ENCODE data around the gene CHAF1A. TPM values are rescaled to one million over a fixed set of nuclear protein-coding genes. Genes with fewer than 3 reads are reported as not detected.

CHAF1A gene
- total and polyA plus RNA-seq, 2 of the 4 experiments (the other 2 are of a cell fraction) = 12.4 to 22.9 TPM

DNA sequence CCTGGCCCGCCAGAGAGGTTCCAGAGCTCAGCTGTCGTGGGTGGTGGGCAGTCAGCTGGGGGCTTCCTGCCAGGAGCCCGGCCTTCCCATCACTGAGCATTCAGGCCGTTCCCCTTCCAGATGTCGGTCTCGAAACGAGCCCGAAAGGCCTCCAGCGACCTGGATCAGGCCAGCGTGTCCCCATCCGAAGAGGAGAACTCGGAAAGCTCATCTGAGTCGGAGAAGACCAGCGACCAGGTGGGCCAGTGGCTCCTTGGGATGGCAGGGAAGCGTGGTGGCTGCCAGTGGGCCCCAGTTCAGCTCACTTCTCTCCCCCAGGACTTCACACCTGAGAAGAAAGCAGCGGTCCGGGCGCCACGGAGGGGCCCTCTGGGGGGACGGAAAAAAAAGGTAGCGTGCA, 89.0 kb downstream of the CHAF1A start:
- Histone ChIP-seq H3K23ac (ENCODE audit: low read depth, low read length) (no peak overlapping the region), H3K27ac (ENCODE audit: insufficient read depth, low read length) (no peak overlapping the region), H3K4me3 (ENCODE audit: insufficient read depth, low read depth, low read length) (no peak overlapping the region), H2AFZ (replicated peaks; ENCODE audit: low read length, poor library complexity) (no peak overlapping the region), H2BK120ac (ENCODE audit: low read depth, low read length) (no peak overlapping the region), H3K79me1 (ENCODE audit: low read depth in 1 of 2, low read length in 2 of 2) (peaks cover 7 to 27% of the 10 kb centered on the region in 2 experiments), H3K18ac (ENCODE audit: low read depth, low read length) (no peak overlapping the region), H3K27me3 (ENCODE audit: control insufficient read depth, insufficient read depth, low read length) (no peaks in the 10 kb centered on the region), H3K9me3 (ENCODE audit: control insufficient read depth, insufficient read depth, low read length) (no peaks in the 10 kb centered on the region), H2BK15ac (ENCODE audit: low read depth, low read length) (no peak overlapping the region), H3K4me1 (ENCODE audit: control insufficient read depth, insufficient read depth, low read length) (no peaks in the 10 kb centered on the region), H2BK20ac (ENCODE audit: low read depth, low read length) (no peak overlapping the region), H4K91ac (ENCODE audit: insufficient read depth, low read depth, low read length) (no peak overlapping the region), H3K4me2 (ENCODE audit: low read depth, low read length) (no peak overlapping the region), H4K8ac (ENCODE audit: low read depth in 2 of 2, low read length in 2 of 2) (no peak overlapping the region), H2AK9ac (replicated peaks; ENCODE audit: low read depth, low read length, poor library complexity) (no peak overlapping the region), H3K9me1 (ENCODE audit: insufficient read depth, low read length) (peaks cover 13% of the 10 kb centered on the region), H4K20me1 (ENCODE audit: insufficient read depth, low read length) (peaks cover 14% of the 10 kb centered on the region; the same call in 1 of the 2 replicates), H2AK5ac (ENCODE audit: low read depth, low read length) (no peak overlapping the region), H3K9ac (ENCODE audit: low read depth, low read length) (no peak overlapping the region), H4K5ac (ENCODE audit: low read depth, low read length) (no peak overlapping the region), H3K4ac (ENCODE audit: low read depth, low read length) (no peak overlapping the region), H3K56ac (ENCODE audit: extremely low read depth, insufficient read depth, low read length) (no peak overlapping the region), H3K14ac (replicated peaks; ENCODE audit: low read depth, low read length) (no peak overlapping the region), H2BK5ac (ENCODE audit: low read depth, low read length, poor library complexity, severe bottlenecking) (no peak overlapping the region), H3K36me3 (ENCODE audit: control insufficient read depth, insufficient read depth, low read length) (peaks cover 72% of the 10 kb centered on the region)
- ATAC-seq (ENCODE audit: low read depth) (no peak), DNase-seq (no peak)
- WGBS, 2 experiments (ENCODE audit: extremely low coverage in 2 of 2, insufficient read length in 1 of 2) = 98% methylated on average over 14 of the region's 21 CpGs; no CpG with 5 or more reads in 1 of the 2 experiments
- CTCF ChIA-PET = no interaction called here
- intact Hi-C loops (cut with micrococcal nuclease) (no loop called here), in situ Hi-C loops (cut with MboI; ENCODE audit: low sequenced_read_pairs) (no loop called here), dilution Hi-C loops (cut with HindIII; ENCODE audit: low sequenced_read_pairs, unreplicated experiment) (no loop called here)
- BruUV-seq (replicated peaks) = no TSS peak
- POLR2A ChIA-PET (ENCODE audit: unreplicated experiment) = no interaction called here
- TF ChIP-seq RCOR1 (IDR thresholded peaks at IDR 0.05; ENCODE audit: insufficient replicate concordance, low read length) (no peak), CEBPB (IDR thresholded peaks at IDR 0.05; ENCODE audit: low read depth, low read length) (no peak), MAZ (IDR thresholded peaks at IDR 0.05; ENCODE audit: borderline replicate concordance, low read depth, low read length) (no peak), SMC3 (IDR thresholded peaks at IDR 0.05; ENCODE audit: low read depth, low read length) (no peak), POLR2A (IDR thresholded peaks at IDR 0.05; ENCODE audit: low read depth, low read length) (no peak), RFX5 (IDR thresholded peaks at IDR 0.05; ENCODE audit: low read depth, low read length) (no peak), NFE2L2 (IDR thresholded peaks at IDR 0.05; ENCODE audit: low read depth, low read length) (no peak), USF2 (IDR thresholded peaks at IDR 0.05; ENCODE audit: low read depth, low read length) (no peak), RAD21 (IDR thresholded peaks at IDR 0.05; ENCODE audit: low read length) (no peak), FOS (IDR thresholded peaks at IDR 0.05; ENCODE audit: low read depth, low read length) (no peak), MAFK (IDR thresholded peaks at IDR 0.05; ENCODE audit: low read depth, low read length) (no peak), MXI1 (IDR thresholded peaks at IDR 0.05; ENCODE audit: borderline replicate concordance, low read depth, low read length) (no peak), CHD1 (IDR thresholded peaks at IDR 0.05; ENCODE audit: low read depth, low read length) (no peak), BHLHE40 (IDR thresholded peaks at IDR 0.05; ENCODE audit: low read depth, low read length) (no peak)
- TF ChIP-seq, protein P1, sequence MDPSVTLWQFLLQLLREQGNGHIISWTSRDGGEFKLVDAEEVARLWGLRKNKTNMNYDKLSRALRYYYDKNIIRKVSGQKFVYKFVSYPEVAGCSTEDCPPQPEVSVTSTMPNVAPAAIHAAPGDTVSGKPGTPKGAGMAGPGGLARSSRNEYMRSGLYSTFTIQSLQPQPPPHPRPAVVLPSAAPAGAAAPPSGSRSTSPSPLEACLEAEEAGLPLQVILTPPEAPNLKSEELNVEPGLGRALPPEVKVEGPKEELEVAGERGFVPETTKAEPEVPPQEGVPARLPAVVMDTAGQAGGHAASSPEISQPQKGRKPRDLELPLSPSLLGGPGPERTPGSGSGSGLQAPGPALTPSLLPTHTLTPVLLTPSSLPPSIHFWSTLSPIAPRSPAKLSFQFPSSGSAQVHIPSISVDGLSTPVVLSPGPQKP (IDR thresholded peaks at IDR 0.05; ENCODE audit: borderline replicate concordance, low read depth, low read length) = no peak
- TF ChIP-seq, protein P2, sequence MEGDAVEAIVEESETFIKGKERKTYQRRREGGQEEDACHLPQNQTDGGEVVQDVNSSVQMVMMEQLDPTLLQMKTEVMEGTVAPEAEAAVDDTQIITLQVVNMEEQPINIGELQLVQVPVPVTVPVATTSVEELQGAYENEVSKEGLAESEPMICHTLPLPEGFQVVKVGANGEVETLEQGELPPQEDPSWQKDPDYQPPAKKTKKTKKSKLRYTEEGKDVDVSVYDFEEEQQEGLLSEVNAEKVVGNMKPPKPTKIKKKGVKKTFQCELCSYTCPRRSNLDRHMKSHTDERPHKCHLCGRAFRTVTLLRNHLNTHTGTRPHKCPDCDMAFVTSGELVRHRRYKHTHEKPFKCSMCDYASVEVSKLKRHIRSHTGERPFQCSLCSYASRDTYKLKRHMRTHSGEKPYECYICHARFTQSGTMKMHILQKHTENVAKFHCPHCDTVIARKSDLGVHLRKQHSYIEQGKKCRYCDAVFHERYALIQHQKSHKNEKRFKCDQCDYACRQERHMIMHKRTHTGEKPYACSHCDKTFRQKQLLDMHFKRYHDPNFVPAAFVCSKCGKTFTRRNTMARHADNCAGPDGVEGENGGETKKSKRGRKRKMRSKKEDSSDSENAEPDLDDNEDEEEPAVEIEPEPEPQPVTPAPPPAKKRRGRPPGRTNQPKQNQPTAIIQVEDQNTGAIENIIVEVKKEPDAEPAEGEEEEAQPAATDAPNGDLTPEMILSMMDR (conservative IDR thresholded peaks at IDR 0.05; ENCODE audit: low read depth, low read length) = no peak
